ENCODE measurements around the gene GRM8.
"Not testable (repeated sequence)": the region's sequence is repeated elsewhere in the genome, so short reads cannot be mapped to it uniquely, and the experiment has no call there.

The GRM8 gene

GRCh38 chr7:126930166-126930565 lies 322.6 kb downstream of the GRM8 start:
- no peak overlapping the region for H3K4me3 ChIP-seq (ENCODE audit: low read depth, low read length)
- no peak for DNase-seq (ENCODE audit: low read depth)
- TF ChIP-seq, protein P1, sequence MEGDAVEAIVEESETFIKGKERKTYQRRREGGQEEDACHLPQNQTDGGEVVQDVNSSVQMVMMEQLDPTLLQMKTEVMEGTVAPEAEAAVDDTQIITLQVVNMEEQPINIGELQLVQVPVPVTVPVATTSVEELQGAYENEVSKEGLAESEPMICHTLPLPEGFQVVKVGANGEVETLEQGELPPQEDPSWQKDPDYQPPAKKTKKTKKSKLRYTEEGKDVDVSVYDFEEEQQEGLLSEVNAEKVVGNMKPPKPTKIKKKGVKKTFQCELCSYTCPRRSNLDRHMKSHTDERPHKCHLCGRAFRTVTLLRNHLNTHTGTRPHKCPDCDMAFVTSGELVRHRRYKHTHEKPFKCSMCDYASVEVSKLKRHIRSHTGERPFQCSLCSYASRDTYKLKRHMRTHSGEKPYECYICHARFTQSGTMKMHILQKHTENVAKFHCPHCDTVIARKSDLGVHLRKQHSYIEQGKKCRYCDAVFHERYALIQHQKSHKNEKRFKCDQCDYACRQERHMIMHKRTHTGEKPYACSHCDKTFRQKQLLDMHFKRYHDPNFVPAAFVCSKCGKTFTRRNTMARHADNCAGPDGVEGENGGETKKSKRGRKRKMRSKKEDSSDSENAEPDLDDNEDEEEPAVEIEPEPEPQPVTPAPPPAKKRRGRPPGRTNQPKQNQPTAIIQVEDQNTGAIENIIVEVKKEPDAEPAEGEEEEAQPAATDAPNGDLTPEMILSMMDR (IDR thresholded peaks at IDR 0.05; ENCODE audit: insufficient read depth, low read depth, low read length, missing control alignments), result no peak

- DNase-seq (ENCODE audit: low read depth), result no peak
- TF ChIP-seq, protein P1 (IDR thresholded peaks at IDR 0.05; ENCODE audit: insufficient read depth, low read depth, low read length, missing control alignments), result no peak
- H3K4me3 ChIP-seq (ENCODE audit: low read depth, low read length), result no peak overlapping the region
Measured at GRCh38 chr7:126924477-126924876, 328.3 kb downstream of the GRM8 start.

DNA sequence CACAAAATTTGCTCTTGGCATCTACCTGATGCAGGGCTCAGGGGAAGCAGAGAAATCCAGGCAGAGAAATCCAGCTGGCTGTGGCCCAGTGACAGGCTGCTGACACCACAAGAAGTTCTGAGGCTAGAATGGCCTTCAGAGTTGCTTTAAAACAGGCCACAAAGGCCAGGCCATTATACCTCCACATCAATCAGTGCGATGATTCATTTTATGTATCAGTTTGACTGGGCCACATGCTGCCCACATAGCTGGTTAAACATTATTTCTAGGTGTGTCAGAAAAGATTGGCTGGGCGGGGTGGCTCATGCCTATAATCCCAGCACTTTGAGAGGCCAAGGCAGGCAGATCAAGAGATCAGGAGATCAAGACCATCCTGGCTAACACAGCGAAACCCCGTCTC lies 341.1 kb downstream of the GRM8 start:
- DNase-seq (ENCODE audit: low read depth); H3K4me3 ChIP-seq (ENCODE audit: low read depth, low read length): not testable (repeated sequence)

- H3K4me3 ChIP-seq (ENCODE audit: low read depth, low read length); DNase-seq (ENCODE audit: low read depth): not testable (repeated sequence)
Measured at GRCh38 chr7:126908564-126908963, 344.2 kb downstream of the GRM8 start.

- H3K4me3 ChIP-seq (ENCODE audit: low read depth, low read length), result not testable (repeated sequence)
Measured at GRCh38 chr7:126907657-126908056, 345.1 kb downstream of the GRM8 start.

DNA sequence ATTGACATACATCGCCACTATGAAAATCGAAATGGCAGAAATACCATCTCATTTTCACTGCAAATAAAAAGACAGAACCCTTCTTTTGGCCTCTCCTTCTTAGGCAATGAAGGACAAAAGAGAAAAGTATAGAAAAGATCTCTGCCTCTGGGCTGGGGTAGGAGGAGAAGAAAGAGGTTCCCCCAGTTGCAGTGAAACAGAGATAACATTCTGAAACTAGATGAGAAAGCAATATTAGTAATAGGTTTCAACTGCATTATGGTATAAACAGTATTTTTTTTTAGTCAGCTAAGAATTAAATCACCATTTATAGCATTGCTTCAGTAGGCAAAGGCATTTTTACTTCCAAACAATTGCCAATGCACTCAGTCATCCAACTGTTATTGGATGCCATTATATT lies 347.5 kb downstream of the GRM8 start:
- H3K4me3 ChIP-seq (ENCODE audit: low read depth, low read length); DNase-seq (ENCODE audit: low read depth): not testable (repeated sequence)

More at GRCh38 chr7:126907657-126908056, 345.1 kb downstream of the GRM8 start:
- not testable (repeated sequence) for DNase-seq (ENCODE audit: low read depth)

DNA sequence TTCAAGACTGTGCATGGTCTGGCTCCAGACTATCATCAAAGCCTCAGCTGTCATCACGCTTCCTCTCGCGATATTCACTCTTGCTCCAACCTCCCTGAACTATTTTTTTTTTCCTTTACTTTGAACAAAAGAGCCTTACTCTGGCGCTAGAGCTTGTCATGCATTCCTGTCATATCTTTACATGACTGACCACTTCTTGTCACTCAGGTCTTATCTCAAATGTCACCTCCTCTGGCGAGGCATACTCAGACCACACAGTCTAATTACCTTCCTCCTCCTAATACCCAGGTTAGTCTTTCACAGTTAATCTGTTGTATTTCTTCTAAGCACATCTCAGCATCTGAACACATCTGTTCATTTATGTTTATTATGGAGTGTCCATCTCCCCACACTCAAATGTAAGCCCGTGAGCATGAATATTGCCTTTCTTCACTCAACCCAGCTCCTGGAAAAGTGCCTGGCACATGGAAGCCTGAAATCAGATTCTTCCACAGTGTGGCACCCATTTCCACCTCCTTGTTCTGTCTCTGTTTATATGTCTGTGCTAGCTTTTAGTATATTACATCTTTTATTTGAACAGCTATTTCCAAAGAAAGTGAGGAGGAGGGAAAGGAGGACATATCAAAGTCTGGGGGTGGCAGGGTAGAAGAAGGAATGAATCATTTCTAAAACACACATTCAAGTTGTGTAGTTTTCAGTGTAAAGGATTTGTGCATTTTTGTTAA lies 351.5 kb downstream of the GRM8 start:
- not testable (repeated sequence) for H3K4me3 ChIP-seq (ENCODE audit: low read depth, low read length); DNase-seq (ENCODE audit: low read depth)

DNA sequence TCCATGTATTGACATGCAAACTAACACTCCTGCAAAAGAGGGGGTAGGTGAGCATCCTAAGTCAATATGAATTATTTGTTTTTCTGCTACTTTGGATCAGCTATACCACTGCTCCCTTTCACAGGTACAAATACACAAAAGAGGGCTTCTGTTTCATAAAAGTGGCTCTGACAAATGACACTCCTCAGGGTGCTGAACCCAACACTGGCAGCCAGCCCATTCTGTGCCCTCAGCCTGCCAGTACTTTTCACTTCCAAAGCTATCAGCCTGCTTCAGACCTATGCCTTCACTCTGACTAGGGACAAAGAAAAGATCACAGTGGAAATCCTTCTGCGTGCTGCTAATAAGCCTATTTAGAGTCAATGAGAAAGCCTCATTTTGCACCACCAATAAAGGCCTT lies 364.8 kb downstream of the GRM8 start:
- DNase-seq (ENCODE audit: low read depth), result not testable (repeated sequence)

DNA sequence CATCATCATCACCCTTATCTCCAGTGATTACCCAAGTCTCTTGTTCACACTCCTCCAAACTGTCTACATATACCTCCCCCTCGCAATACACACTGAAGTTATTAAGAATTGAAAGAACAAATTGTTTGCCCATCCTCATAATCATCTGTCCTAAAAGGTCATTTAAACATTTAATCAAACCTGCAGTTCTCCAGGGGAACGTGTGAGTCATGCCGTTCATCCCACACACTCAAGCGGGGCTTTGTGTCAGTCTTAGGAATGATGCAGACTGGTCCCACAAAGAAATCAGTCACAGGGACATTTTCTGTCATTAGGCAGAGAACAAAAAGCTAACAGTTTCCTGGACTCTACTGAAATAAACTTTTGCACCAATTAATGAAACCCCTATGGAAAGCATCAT lies 365.2 kb downstream of the GRM8 start:
- H3K4me3 ChIP-seq (ENCODE audit: low read depth, low read length); DNase-seq (ENCODE audit: low read depth): not testable (repeated sequence)

More for the DNA sequence above, 364.8 kb downstream of the GRM8 start:
- not testable (repeated sequence) for H3K4me3 ChIP-seq (ENCODE audit: low read depth, low read length)

DNA sequence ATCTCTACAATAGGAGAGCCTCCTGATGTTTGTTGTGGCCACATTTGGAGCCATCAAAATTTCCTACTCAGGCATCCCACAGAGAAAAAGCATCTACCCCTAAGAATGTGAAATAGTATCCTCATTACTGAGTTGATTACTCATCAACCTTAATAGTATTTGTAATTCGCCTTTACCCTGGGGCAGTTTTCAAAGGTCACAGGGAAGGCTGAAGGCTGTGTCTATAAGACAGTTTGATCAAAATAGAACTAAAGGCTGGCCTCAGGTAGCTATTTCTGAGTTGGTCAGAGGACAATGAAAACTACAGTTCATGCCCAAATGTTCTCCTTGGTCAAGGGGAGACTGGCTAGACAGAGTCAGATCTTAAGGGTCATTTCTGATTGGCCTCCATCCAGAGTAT lies 370.0 kb downstream of the GRM8 start:
- H3K4me3 ChIP-seq (ENCODE audit: low read depth, low read length); DNase-seq (ENCODE audit: low read depth): not testable (repeated sequence)

DNA sequence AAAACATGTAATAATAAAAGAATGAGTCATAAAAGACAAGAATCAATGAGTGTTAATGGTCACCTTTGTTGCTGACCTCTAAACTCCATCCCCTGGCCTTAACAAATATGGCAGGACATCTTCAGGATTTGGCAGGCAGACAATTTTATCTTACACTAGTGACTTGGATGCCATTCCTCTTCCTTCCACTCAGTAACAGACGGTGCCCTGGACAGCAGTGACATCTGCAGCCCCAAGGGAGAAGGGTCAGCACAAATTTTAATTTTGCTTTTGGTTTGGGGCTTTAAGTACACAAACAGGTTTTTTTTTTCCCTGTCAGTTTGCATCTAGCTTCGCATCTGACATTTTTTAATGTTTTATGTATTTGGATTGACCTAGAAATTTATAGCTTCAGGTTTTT lies 370.8 kb downstream of the GRM8 start:
- not testable (repeated sequence) for H3K4me3 ChIP-seq (ENCODE audit: low read depth, low read length); DNase-seq (ENCODE audit: low read depth)

GRCh38 chr7:126881315-126881714 lies 371.4 kb downstream of the GRM8 start:
- TF ChIP-seq, protein P1 (IDR thresholded peaks at IDR 0.05; ENCODE audit: insufficient read depth, low read depth, low read length, missing control alignments), result no peak

DNA sequence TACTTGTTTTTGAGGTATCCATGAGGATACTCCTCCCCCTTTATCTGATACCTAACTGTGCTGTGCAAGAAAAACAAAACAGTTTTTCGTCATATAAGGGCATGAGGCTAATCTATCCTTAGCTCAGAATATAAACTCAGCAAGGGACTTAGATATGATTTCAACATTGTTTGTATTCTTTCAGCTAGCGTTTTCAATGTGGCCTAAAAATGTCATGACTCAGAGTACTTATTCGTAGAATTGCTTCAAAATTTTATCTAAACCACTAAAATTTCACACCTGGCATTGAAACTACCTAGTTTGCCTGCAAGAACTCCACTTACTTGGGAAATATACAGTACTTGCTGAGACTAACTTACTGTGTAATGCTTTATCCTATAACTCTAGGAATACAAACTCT lies 376.2 kb downstream of the GRM8 start:
- not testable (repeated sequence) for H3K4me3 ChIP-seq (ENCODE audit: low read depth, low read length); DNase-seq (ENCODE audit: low read depth)

More at GRCh38 chr7:126881315-126881714, 371.4 kb downstream of the GRM8 start:
- no peak for DNase-seq (ENCODE audit: low read depth)
- H3K4me3 ChIP-seq (ENCODE audit: low read depth, low read length), result no peak overlapping the region
